K562 (cell line): Measurements from ENCODE around the gene ZNF547. TPM values are rescaled to one million over a fixed set of nuclear protein-coding genes. Genes with fewer than 3 reads are reported as not detected.

Source experiments
- BRF2 ChIP-seq: IDR thresholded peaks from 3 replicates; pipeline ENCODE4 v1.6.1; 2011; ENCODE audit warnings: borderline replicate concordance, mild to moderate bottlenecking; ENCODE audit not compliant: insufficient read length, insufficient read depth
- CREM ChIP-seq: IDR thresholded peaks from 2 replicates; pipeline ENCODE4 v1.6.1; 2014; ENCODE audit warnings: antibody characterized with exemption, low read depth
- HCFC1 ChIP-seq: IDR thresholded peaks from 2 replicates; pipeline ENCODE4 v1.6.1; 2012; ENCODE audit warnings: low read depth, low read length, improper control_type of control experiment
- L3MBTL2 ChIP-seq: fragments of 450-650 bp; IDR thresholded peaks from 2 replicates; pipeline ENCODE4 v1.6.1; 2016; ENCODE audit warnings: mild to moderate bottlenecking, moderate library complexity
- NFRKB ChIP-seq: fragments of 450-650 bp; IDR thresholded peaks from 2 replicates; pipeline ENCODE4 v1.6.1; 2016; ENCODE audit warnings: low read depth
- PHF8 ChIP-seq: fragments of 200-600 bp; sonication (generic); IDR thresholded peaks from 2 replicates; pipeline ENCODE4 v1.6.1; 2012; ENCODE audit warnings: mixed run types, mild to moderate bottlenecking, inconsistent platforms, low read length, moderate library complexity, borderline replicate concordance
- RBFOX2 ChIP-seq: fragments of 200-400 bp; formaldehyde crosslinking; IDR thresholded peaks from 2 replicates; pipeline ENCODE4 v1.6.1; 2017; ENCODE audit warnings: low read depth, mild to moderate bottlenecking, low read length, moderate library complexity
- RBM17 ChIP-seq: fragments of 200-400 bp; formaldehyde crosslinking; IDR thresholded peaks from 2 replicates; pipeline ENCODE4 v1.6.1; 2017; ENCODE audit warnings: low read depth, mild to moderate bottlenecking, low read length, borderline replicate concordance
- SMARCA5 ChIP-seq: fragments of 450-650 bp; IDR thresholded peaks from 2 replicates; pipeline ENCODE4 v1.6.1; 2016
- SRF ChIP-seq, 2 experiments: fragments of 250-450, 450-650 bp in 1 of 2; sonication (Bioruptor Pico) in 1 of 2; sonication (generic) in 1 of 2; formaldehyde crosslinking; IDR thresholded peaks; 2 replicates each; pipeline versions ENCODE4 v1.5.0 to v1.5.1; 2020 to 2022; ENCODE audit warnings: mild to moderate bottlenecking in 1 of 2, missing genetic modification reagents in 1 of 2
- ZHX1 ChIP-seq: fragments of 150-350 bp; conservative IDR thresholded peaks from 2 replicates; pipeline ENCODE4 v1.6.1; 2014; ENCODE audit warnings: low read length
- ZNF324 ChIP-seq: fragments of 250-450 bp; sonication (Bioruptor Pico); IDR thresholded peaks from 2 replicates; pipeline ENCODE4 v1.4.0; 2020; ENCODE audit warnings: mild to moderate bottlenecking
- ZNF589 ChIP-seq: fragments of 200-800 bp; sonication (Bioruptor generic); IDR thresholded peaks from 2 replicates; pipeline ENCODE4 v1.6.1; 2016; ENCODE audit warnings: low read depth, missing genetic modification characterization, missing compliant biosample characterization
- ZNF644 ChIP-seq: fragments of 200-800 bp; sonication (Bioruptor generic); IDR thresholded peaks from 2 replicates; pipeline ENCODE4 v1.6.1; 2016; ENCODE audit warnings: low read depth, missing genetic modification characterization, missing compliant biosample characterization
- polyA plus RNA-seq, 8 experiments: library from polyadenylated mRNA; depleted of rRNA in 4 of 8; stranded (reverse) in 5 of 8; unstranded in 3 of 8; fragments of >200 nt; fragmentation: Nextera tagmentation in 2 of 8; fragmentation: Illumina TruSeq in 1 of 8; extraction: Ambion mirVana in 2 of 8; extraction: Trizol in 1 of 8; gene quantifications; 2 replicates each; pipeline versions ENCODE4 v1.2.1 to v1.2.3, GENCODE V29; 2011 to 2014; ENCODE audit warnings: inconsistent platforms in 1 of 8, missing spikeins in 1 of 8
- total RNA-seq, 7 experiments: library from RNA; depleted of rRNA in 6 of 7; stranded (reverse); fragments of >200 nt in 6 of 7; fragmentation: Illumina TruSeq in 2 of 7; extraction: Trizol in 2 of 7; gene quantifications; 2 replicates each; pipeline versions ENCODE4 v1.2.1 to v1.2.3, GENCODE V29; 2011 to 2021; ENCODE audit warnings: low replicate concordance in 1 of 7
- TF ChIP-seq, protein P1 (sequence below), 2 experiments: fragments of 450-650 bp; IDR thresholded peaks; 2 replicates each; pipeline ENCODE4 v1.6.1; 2018; ENCODE audit warnings: mild to moderate bottlenecking in 2 of 2, low read depth in 1 of 2; ENCODE audit not compliant: partially characterized antibody in 2 of 2
- TF ChIP-seq, protein P2 (sequence below): fragments of 450-650 bp; IDR thresholded peaks from 2 replicates; pipeline ENCODE4 v1.6.1; 2016; ENCODE audit warnings: antibody characterized with exemption
- TF ChIP-seq, protein P3 (sequence below): fragments of 450-650 bp; conservative IDR thresholded peaks from 2 replicates; pipeline ENCODE4 v1.6.1; 2016; ENCODE audit warnings: missing genetic modification characterization, low read depth, mild to moderate bottlenecking, missing compliant biosample characterization, moderate library complexity

ZNF547 gene
- total and polyA plus RNA-seq, 9 of the 15 experiments (the other 6 are each of a cell fraction or from before 2014, with no cell fraction given), result 0.03 to 0.96 (median 0.30) TPM

DNA sequence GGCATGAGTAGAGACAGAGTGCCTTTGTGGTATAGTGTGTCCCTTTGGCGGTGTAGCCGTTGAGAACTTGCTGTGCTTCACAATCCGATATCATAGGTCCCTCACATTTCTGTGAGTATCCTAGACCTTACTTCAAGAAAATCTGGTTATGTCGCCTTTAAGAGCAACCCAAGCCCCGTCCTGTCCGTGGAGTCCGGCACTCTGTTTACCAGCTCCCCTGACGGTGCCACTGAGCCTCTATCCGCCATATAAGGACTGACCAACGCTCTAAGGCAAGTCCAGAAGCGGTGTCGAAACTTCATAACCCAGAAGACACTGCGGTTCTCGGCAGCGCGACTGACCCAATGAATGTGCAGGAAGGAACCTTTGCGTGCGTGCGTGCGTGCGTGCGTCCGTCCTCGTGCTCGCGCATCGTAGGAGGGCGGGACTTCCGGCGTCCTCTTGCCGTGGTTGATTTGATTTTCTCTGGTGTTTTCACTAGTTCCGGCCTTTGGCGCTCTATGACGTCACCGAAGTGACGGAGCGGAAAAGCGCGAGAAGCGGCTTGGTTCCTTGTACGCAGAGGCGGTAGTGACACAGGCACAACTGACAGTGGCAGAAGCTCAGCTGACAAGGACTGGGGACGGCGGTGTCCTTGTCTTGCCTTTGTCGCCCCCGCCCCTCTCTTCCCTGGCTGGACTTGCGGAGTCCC lies at the start of gene ZNF547, which contains the start of gene TRAPPC2B (continued):
- TF ChIP-seq, protein P1, sequence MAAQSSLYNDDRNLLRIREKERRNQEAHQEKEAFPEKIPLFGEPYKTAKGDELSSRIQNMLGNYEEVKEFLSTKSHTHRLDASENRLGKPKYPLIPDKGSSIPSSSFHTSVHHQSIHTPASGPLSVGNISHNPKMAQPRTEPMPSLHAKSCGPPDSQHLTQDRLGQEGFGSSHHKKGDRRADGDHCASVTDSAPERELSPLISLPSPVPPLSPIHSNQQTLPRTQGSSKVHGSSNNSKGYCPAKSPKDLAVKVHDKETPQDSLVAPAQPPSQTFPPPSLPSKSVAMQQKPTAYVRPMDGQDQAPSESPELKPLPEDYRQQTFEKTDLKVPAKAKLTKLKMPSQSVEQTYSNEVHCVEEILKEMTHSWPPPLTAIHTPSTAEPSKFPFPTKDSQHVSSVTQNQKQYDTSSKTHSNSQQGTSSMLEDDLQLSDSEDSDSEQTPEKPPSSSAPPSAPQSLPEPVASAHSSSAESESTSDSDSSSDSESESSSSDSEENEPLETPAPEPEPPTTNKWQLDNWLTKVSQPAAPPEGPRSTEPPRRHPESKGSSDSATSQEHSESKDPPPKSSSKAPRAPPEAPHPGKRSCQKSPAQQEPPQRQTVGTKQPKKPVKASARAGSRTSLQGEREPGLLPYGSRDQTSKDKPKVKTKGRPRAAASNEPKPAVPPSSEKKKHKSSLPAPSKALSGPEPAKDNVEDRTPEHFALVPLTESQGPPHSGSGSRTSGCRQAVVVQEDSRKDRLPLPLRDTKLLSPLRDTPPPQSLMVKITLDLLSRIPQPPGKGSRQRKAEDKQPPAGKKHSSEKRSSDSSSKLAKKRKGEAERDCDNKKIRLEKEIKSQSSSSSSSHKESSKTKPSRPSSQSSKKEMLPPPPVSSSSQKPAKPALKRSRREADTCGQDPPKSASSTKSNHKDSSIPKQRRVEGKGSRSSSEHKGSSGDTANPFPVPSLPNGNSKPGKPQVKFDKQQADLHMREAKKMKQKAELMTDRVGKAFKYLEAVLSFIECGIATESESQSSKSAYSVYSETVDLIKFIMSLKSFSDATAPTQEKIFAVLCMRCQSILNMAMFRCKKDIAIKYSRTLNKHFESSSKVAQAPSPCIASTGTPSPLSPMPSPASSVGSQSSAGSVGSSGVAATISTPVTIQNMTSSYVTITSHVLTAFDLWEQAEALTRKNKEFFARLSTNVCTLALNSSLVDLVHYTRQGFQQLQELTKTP (IDR thresholded peaks at IDR 0.05; ENCODE audit: low read depth in 1 of 2, partially characterized antibody in 2 of 2), result peak in 1 of 2 experiments; percentile 57
- TF ChIP-seq RBM17 (no peak), ZNF589 (CRISPR knock-in tag) (no peak), SRF (CRISPR knock-in tag; IDR thresholded peaks at IDR 0.05) (peak; percentile 61 to 95; a peak in 3 of 4 replicates), ZNF324 (CRISPR knock-in tag) (no peak), NFRKB (0 out of 2 replicates have a peak, but pooled peaks have one; percentile 44), PHF8 (peak; percentile 56; the same call in 1 of the 2 replicates), CREM (peak; percentile 97), BRF2 (no peak), HCFC1 (peak; percentile 77), L3MBTL2 (peak; percentile 61), ZHX1 (no peak), SMARCA5 (no peak), RBFOX2 (peak; percentile 73), ZNF644 (tag) (no peak)
- TF ChIP-seq, protein P2, sequence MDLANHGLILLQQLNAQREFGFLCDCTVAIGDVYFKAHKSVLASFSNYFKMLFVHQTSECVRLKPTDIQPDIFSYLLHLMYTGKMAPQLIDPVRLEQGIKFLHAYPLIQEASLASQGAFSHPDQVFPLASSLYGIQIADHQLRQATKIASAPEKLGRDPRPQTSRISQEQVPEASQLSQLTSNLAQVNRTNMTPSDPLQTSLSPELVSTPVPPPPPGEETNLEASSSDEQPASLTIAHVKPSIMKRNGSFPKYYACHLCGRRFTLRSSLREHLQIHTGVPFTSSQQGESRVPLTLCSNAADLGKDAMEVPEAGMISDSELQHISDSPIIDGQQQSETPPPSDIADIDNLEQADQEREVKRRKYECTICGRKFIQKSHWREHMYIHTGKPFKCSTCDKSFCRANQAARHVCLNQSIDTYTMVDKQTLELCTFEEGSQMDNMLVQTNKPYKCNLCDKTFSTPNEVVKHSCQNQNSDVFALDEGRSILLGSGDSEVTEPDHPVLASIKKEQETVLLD, result peak; percentile 99
- TF ChIP-seq, protein P3, sequence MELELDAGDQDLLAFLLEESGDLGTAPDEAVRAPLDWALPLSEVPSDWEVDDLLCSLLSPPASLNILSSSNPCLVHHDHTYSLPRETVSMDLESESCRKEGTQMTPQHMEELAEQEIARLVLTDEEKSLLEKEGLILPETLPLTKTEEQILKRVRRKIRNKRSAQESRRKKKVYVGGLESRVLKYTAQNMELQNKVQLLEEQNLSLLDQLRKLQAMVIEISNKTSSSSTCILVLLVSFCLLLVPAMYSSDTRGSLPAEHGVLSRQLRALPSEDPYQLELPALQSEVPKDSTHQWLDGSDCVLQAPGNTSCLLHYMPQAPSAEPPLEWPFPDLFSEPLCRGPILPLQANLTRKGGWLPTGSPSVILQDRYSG (tag), result no peak
